Measurements from ENCODE around the gene SLC27A1. TPM values are rescaled to one million over a fixed set of nuclear protein-coding genes. Genes with fewer than 3 reads are reported as not detected.
"Not testable (repeated sequence)": the region's sequence is repeated elsewhere in the genome, so short reads cannot be mapped to it uniquely, and the experiment has no call there.

Gene SLC27A1
- total RNA-seq, 1 experiment from 2014 or later: 8.9 TPM

GRCh38 chr19:17549085-17549740 lies 78.9 kb downstream of the SLC27A1 start:
- Histone ChIP-seq H3K4me1 (ENCODE audit: insufficient read depth, low read length) (peaks cover 11% of the 10 kb centered on the region; the same call in 1 of the 2 replicates), H3K9me2 (replicated peaks; ENCODE audit: low read length) (no peaks in the 10 kb centered on the region), H3K36me3 (ENCODE audit: low read depth, low read length) (no peaks in the 10 kb centered on the region), H3K4me2 (ENCODE audit: low read length) (no peak overlapping the region), H3F3A (ENCODE audit: low read length, unreplicated experiment) (peaks cover 10% of the 10 kb centered on the region), H3K9me3 (ENCODE audit: low read length) (no peaks in the 10 kb centered on the region), H4K20me1 (ENCODE audit: low read length) (no peaks in the 10 kb centered on the region), H3K27me3 (ENCODE audit: low read length) (no peaks in the 10 kb centered on the region), H3K79me2 (ENCODE audit: low read length) (no peaks in the 10 kb centered on the region), H3K9ac (ENCODE audit: low read length) (no peak overlapping the region), H3K27ac (ENCODE audit: low read length) (no peak overlapping the region), H3K4me3 (ENCODE audit: low read length) (no peak overlapping the region), H2AFZ (ENCODE audit: low read length) (no peak overlapping the region)
- no TSS peak for BruUV-seq (replicated peaks)
- TF ChIP-seq EZH2 (IDR thresholded peaks at IDR 0.05; ENCODE audit: low read length, unreplicated experiment) (no peak), EZH2phosphoT487 (IDR thresholded peaks at IDR 0.05; ENCODE audit: borderline replicate concordance, low read length) (no peak), CTCF (conservative IDR thresholded peaks at IDR 0.05; ENCODE audit: low read depth, low read length) (no peak)
- ATAC-seq (no peak), DNase-seq (no peak)
- POLR2A ChIA-PET (ENCODE audit: unreplicated experiment): no interaction called here
- CTCF ChIA-PET: no interaction called here
- intact Hi-C loops (cut with micrococcal nuclease): no loop called here

DNA sequence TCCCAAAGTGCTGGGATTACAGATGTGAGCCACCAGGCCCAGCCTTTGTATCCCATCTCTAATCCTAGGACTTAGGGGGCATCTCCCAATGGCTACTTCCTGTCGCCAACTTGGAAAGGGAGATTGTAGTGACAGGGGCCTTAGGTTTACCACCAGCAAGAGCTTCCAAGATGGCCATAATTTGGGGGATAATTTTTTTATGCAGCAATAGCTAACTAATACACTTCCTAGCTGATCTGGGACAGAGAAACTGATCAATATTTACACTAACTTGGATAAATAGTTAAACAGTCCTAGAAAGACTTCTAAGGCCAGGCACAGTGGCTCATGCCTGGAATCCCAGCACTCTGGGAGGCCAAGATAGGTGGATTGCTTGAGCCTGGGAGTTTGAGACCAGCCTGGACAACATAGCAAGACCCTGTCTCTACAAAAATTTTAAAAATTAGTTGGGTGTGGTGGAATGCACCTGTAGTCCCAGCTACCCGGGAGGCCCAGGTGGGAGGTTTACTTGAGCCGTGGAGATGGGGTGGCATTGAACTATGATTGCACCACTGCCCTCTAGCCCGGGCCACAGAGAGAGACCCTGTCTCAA lies 79.8 kb downstream of the SLC27A1 start:
- H3K9ac ChIP-seq (ENCODE audit: low read length): no peak overlapping the region
- CTCF ChIA-PET: no interaction called here
- H3K36me3 ChIP-seq (ENCODE audit: low read depth, low read length): no peaks in the 10 kb centered on the region
- no peak overlapping the region for H3K27ac ChIP-seq (ENCODE audit: low read length)
- intact Hi-C loops (cut with micrococcal nuclease): no loop called here
- no peak overlapping the region for H3K4me3 ChIP-seq (ENCODE audit: low read length)
- H3K79me2 ChIP-seq (ENCODE audit: low read length): no peaks in the 10 kb centered on the region
- no peak for TF ChIP-seq EZH2phosphoT487 (IDR thresholded peaks at IDR 0.05; ENCODE audit: borderline replicate concordance, low read length)
- TF ChIP-seq EZH2 (IDR thresholded peaks at IDR 0.05; ENCODE audit: low read length, unreplicated experiment): no peak
- TF ChIP-seq CTCF (conservative IDR thresholded peaks at IDR 0.05; ENCODE audit: low read depth, low read length): no peak
- DNase-seq: no peak
- H3K9me2 ChIP-seq (replicated peaks; ENCODE audit: low read length): no peaks in the 10 kb centered on the region
- no peak overlapping the region for H2AFZ ChIP-seq (ENCODE audit: low read length)
- ATAC-seq: no peak
- H3K4me1 ChIP-seq (ENCODE audit: insufficient read depth, low read length): peaks cover 15% of the 10 kb centered on the region
- no peaks in the 10 kb centered on the region for H3K9me3 ChIP-seq (ENCODE audit: low read length)
- no peak overlapping the region for H3K4me2 ChIP-seq (ENCODE audit: low read length)
- peaks cover 10% of the 10 kb centered on the region for H3F3A ChIP-seq (ENCODE audit: low read length, unreplicated experiment)
- BruUV-seq (replicated peaks): no TSS peak
- POLR2A ChIA-PET (ENCODE audit: unreplicated experiment): interaction anchor here (0.5 kb wide), 1 partner anchor 17 kb away, joined by 6 read pairs; no protein-coding TSS in a partner anchor
- no peaks in the 10 kb centered on the region for H3K27me3 ChIP-seq (ENCODE audit: low read length)
- no peaks in the 10 kb centered on the region for H4K20me1 ChIP-seq (ENCODE audit: low read length)

DNA sequence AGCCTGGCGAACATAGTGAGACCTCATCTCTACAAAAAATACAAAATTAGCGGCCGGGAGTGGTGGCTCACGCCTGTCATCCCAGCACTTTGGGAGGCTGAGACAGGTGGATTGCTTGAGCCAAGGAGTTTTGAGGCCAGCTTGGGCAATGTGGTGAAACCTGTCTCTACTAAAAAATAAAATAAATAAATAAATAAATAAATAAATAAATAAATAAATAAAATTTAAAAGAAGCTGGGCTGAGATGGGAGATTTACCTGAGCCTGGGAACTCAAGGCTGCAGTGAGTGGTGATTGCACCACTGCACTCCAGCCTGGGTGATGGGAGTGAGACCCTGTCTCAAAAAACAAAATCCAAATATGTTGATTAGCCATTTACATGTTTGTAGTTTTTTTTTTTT lies 82.4 kb downstream of the SLC27A1 start:
- Histone ChIP-seq H3K4me3 (ENCODE audit: low read length) (peak overlapping the region; percentile 17; the same call in 1 of the 2 replicates), H2AFZ (ENCODE audit: low read length) (peak overlapping the region; percentile 57), H3K79me2 (ENCODE audit: low read length) (peaks cover 20% of the 10 kb centered on the region), H3K4me1 (ENCODE audit: insufficient read depth, low read length) (peaks cover 22% of the 10 kb centered on the region), H3K4me2 (ENCODE audit: low read length) (peak overlapping the region; percentile 58; the same call in 1 of the 2 replicates)
- intact Hi-C loops (cut with micrococcal nuclease); ATAC-seq; H4K20me1 ChIP-seq (ENCODE audit: low read length); POLR2A ChIA-PET (ENCODE audit: unreplicated experiment); H3K9me3 ChIP-seq (ENCODE audit: low read length); H3K9ac ChIP-seq (ENCODE audit: low read length); H3F3A ChIP-seq (ENCODE audit: low read length, unreplicated experiment); DNase-seq; H3K36me3 ChIP-seq (ENCODE audit: low read depth, low read length); H3K9me2 ChIP-seq (replicated peaks; ENCODE audit: low read length); H3K27me3 ChIP-seq (ENCODE audit: low read length); H3K27ac ChIP-seq (ENCODE audit: low read length); BruUV-seq (replicated peaks): not testable (repeated sequence)
- CTCF ChIA-PET: interaction anchor here (0.6 to 0.9 kb wide), 2 partner anchors 21 to 70 kb away, joined by 4 to 5 read pairs; no protein-coding TSS in a partner anchor
